H9 (cell line): ENCODE results near the gene ZNF526. TPM values are rescaled to one million over a fixed set of nuclear protein-coding genes. Genes with fewer than 3 reads are reported as not detected.

Source experiments
- DNase-seq: peaks from one replicate; pipeline ENCODE4 v3.0.0-alpha.2; 2017
- H2AFZ ChIP-seq: one replicate; pipeline ENCODE4 v1.6.1; 2013; ENCODE audit warnings: mild to moderate bottlenecking, low read length, control low read depth, moderate library complexity
- H2AK5ac ChIP-seq: 2 replicates; pipeline ENCODE4 v1.6.1; 2013; ENCODE audit warnings: low read length, control low read depth, mixed read lengths; ENCODE audit not compliant: insufficient read length
- H2BK120ac ChIP-seq: one replicate; pipeline ENCODE4 v1.6.1; 2013; ENCODE audit warnings: low read depth, mild to moderate bottlenecking, low read length, control low read depth, inconsistent platforms; ENCODE audit not compliant: poor library complexity, severe bottlenecking
- H2BK12ac ChIP-seq: 2 replicates; pipeline ENCODE4 v1.6.1; 2013; ENCODE audit warnings: low read length, control low read depth, mixed read lengths, low read depth; ENCODE audit not compliant: insufficient read length
- H2BK15ac ChIP-seq: 2 replicates; pipeline ENCODE4 v1.6.1; 2013; ENCODE audit warnings: low read depth, low read length, control low read depth
- H2BK20ac ChIP-seq: one replicate; pipeline ENCODE4 v1.6.1; 2013; ENCODE audit warnings: low read depth, mild to moderate bottlenecking, low read length, control low read depth, inconsistent platforms; ENCODE audit not compliant: poor library complexity, severe bottlenecking
- H2BK5ac ChIP-seq: 2 replicates; pipeline ENCODE4 v1.6.1; 2013; ENCODE audit warnings: low read length, control low read depth, mixed read lengths; ENCODE audit not compliant: insufficient read length
- H3K14ac ChIP-seq: 2 replicates; pipeline ENCODE4 v1.6.1; 2013; ENCODE audit warnings: low read length, control low read depth; ENCODE audit not compliant: insufficient read depth
- H3K18ac ChIP-seq: 2 replicates; pipeline ENCODE4 v1.6.1; 2013; ENCODE audit warnings: low read depth, mild to moderate bottlenecking, mixed read lengths, low read length, control low read depth; ENCODE audit not compliant: insufficient read length
- H3K23ac ChIP-seq: 2 replicates; pipeline ENCODE4 v1.6.1; 2013; ENCODE audit warnings: low read length, control low read depth, mixed read lengths, low read depth; ENCODE audit not compliant: insufficient read length
- H3K23me2 ChIP-seq: 2 replicates; pipeline ENCODE4 v1.6.1; 2013; ENCODE audit warnings: low read depth, mild to moderate bottlenecking, mixed read lengths, low read length, control low read depth; ENCODE audit not compliant: insufficient read length, poor library complexity, severe bottlenecking
- H3K27ac ChIP-seq: 2 replicates; pipeline ENCODE4 v1.5.1; 2013; ENCODE audit warnings: low read length, control low read depth, mixed read lengths, low read depth; ENCODE audit not compliant: insufficient read length
- H3K27me3 ChIP-seq: 2 replicates; pipeline ENCODE4 v1.6.1; 2013; ENCODE audit warnings: low read length, control low read depth, inconsistent platforms; ENCODE audit not compliant: insufficient read depth
- H3K4ac ChIP-seq: 2 replicates; pipeline ENCODE4 v1.6.1; 2013; ENCODE audit warnings: low read depth, mild to moderate bottlenecking, control low read depth, inconsistent platforms, low read length, moderate library complexity
- H3K4me1 ChIP-seq: 2 replicates; pipeline ENCODE4 v1.6.1; 2013; ENCODE audit warnings: low read length, control low read depth, inconsistent platforms; ENCODE audit not compliant: insufficient read depth
- H3K4me2 ChIP-seq: 2 replicates; pipeline ENCODE4 v1.6.1; 2013; ENCODE audit warnings: low read length, control low read depth, mixed read lengths; ENCODE audit not compliant: insufficient read length, insufficient read depth
- H3K56ac ChIP-seq: 2 replicates; pipeline ENCODE4 v1.6.1; 2013; ENCODE audit warnings: low read depth, mild to moderate bottlenecking, mixed read lengths, low read length, control low read depth; ENCODE audit not compliant: insufficient read length
- H3K79me1 ChIP-seq: 2 replicates; pipeline ENCODE4 v1.6.1; 2013; ENCODE audit warnings: low read depth, mild to moderate bottlenecking, moderate library complexity, low read length, control low read depth, inconsistent platforms; ENCODE audit not compliant: insufficient read depth, poor library complexity, severe bottlenecking
- H3K79me2 ChIP-seq: 2 replicates; pipeline ENCODE4 v1.6.1; 2013; ENCODE audit warnings: low read length, control low read depth, inconsistent platforms; ENCODE audit not compliant: insufficient read depth
- H3K9ac ChIP-seq: 2 replicates; pipeline ENCODE4 v1.6.1; 2013; ENCODE audit warnings: low read length, control low read depth, mixed read lengths; ENCODE audit not compliant: insufficient read length; ENCODE audit errors: extremely low read depth
- H3K9me3 ChIP-seq: one replicate; pipeline ENCODE4 v1.6.1; 2013; ENCODE audit warnings: low read depth, low read length, inconsistent platforms; ENCODE audit not compliant: control insufficient read depth
- H3T11ph ChIP-seq: one replicate; pipeline ENCODE4 v1.6.1; 2013; ENCODE audit warnings: mild to moderate bottlenecking, low read length, control low read depth, inconsistent platforms
- H4K20me1 ChIP-seq: one replicate; pipeline ENCODE4 v1.6.1; 2013; ENCODE audit not compliant: control insufficient read depth, insufficient read length, insufficient read depth
- H4K5ac ChIP-seq: 2 replicates; pipeline ENCODE4 v1.6.1; 2013; ENCODE audit warnings: low read depth, mild to moderate bottlenecking, mixed read lengths, low read length, control low read depth; ENCODE audit not compliant: insufficient read length
- H4K8ac ChIP-seq: replicated peaks from 2 replicates; pipeline ENCODE4 v1.6.1; 2013; ENCODE audit warnings: low read length, control low read depth, mixed read lengths, low read depth; ENCODE audit not compliant: insufficient read length
- H4K91ac ChIP-seq: 2 replicates; pipeline ENCODE4 v1.6.1; 2013; ENCODE audit warnings: low read depth, mild to moderate bottlenecking, moderate library complexity, mixed read lengths, low read length, control low read depth; ENCODE audit not compliant: insufficient read length
- H3K27ac Mint-ChIP-seq, 3 experiments: 2 replicates in 2 of 3; 3 replicates in 1 of 3; pipeline ENCODE4 v1.8.0; 2020 to 2021; ENCODE audit warnings: mixed read lengths in 3 of 3, mild to moderate bottlenecking in 1 of 3, moderate library complexity in 1 of 3
- H3K27me3 Mint-ChIP-seq: 2 replicates; pipeline ENCODE4 v1.8.0; 2021; ENCODE audit warnings: low read depth, mild to moderate bottlenecking, moderate library complexity, mixed read lengths
- H3K36me3 Mint-ChIP-seq, 3 experiments: 2 replicates in 2 of 3; 3 replicates in 1 of 3; pipeline ENCODE4 v1.8.0; 2020 to 2021; ENCODE audit warnings: low read depth in 3 of 3, mixed read lengths in 3 of 3; ENCODE audit not compliant: insufficient read depth in 1 of 3
- H3K4me1 Mint-ChIP-seq, 2 experiments: 2 replicates each; pipeline ENCODE4 v1.8.0; 2020; ENCODE audit warnings: mixed read lengths in 2 of 2
- H3K4me3 Mint-ChIP-seq, 2 experiments: 2 replicates in 1 of 2; 3 replicates in 1 of 2; pipeline ENCODE4 v1.8.0; 2020 to 2021; ENCODE audit warnings: mild to moderate bottlenecking in 2 of 2, mixed read lengths in 2 of 2, moderate library complexity in 1 of 2
- H3K9me3 Mint-ChIP-seq, 2 experiments: 2 replicates in 1 of 2; 3 replicates in 1 of 2; pipeline ENCODE4 v1.8.0; 2020; ENCODE audit warnings: mild to moderate bottlenecking in 2 of 2, mixed read lengths in 2 of 2, moderate library complexity in 1 of 2
- WGBS: extraction: QIAGEN DNeasy Blood & Tissue Kit; methylation state at CpG from one replicate; pipeline ENCODE4 v1.1.7; 2013; ENCODE audit warnings: missing lambda C conversion rate, low lambda C conversion rate, mixed read lengths; ENCODE audit not compliant: insufficient read length; ENCODE audit errors: extremely low coverage; 5-methylcytosine and 5-hydroxymethylcytosine counted together
- total RNA-seq: library from RNA; stranded (reverse); gene quantifications from 2 replicates; pipeline ENCODE4 v1.2.1, GENCODE V29; 2021
- TF ChIP-seq, protein P1 (sequence below): fragments of 200-600 bp; sonication (generic); conservative IDR thresholded peaks from 3 replicates; pipeline ENCODE4 v1.8.0; 2021; ENCODE audit warnings: antibody characterized with exemption, mild to moderate bottlenecking

ZNF526 gene
- total RNA-seq, 1 experiment from 2014 or later: 20.5 TPM

DNA sequence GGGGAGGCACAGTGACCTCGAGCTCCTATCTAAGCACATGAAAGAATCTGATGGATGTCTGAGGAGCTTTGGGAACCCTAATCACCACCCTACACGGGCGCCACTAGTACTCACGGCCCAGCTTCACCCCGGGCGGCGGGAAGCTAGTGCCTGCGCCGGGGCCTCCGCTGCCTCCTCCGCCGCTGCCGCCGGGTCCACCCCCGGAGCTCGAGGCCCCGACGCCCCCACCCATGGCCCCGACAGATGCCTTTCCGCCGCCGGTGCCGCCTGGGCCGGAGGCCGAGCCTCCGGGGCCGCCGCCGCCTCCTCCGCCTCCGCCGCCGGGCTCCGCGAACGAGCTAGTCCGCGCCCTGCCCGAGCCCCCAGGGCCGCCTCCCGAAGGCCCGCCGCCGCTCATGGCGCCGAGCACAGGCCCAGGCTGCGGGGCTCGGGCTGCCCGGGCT lies 22.0 kb downstream of the ZNF526 start:
- WGBS: no CpG with 5 or more reads among the region's 49 CpGs
- TF ChIP-seq, protein P1, sequence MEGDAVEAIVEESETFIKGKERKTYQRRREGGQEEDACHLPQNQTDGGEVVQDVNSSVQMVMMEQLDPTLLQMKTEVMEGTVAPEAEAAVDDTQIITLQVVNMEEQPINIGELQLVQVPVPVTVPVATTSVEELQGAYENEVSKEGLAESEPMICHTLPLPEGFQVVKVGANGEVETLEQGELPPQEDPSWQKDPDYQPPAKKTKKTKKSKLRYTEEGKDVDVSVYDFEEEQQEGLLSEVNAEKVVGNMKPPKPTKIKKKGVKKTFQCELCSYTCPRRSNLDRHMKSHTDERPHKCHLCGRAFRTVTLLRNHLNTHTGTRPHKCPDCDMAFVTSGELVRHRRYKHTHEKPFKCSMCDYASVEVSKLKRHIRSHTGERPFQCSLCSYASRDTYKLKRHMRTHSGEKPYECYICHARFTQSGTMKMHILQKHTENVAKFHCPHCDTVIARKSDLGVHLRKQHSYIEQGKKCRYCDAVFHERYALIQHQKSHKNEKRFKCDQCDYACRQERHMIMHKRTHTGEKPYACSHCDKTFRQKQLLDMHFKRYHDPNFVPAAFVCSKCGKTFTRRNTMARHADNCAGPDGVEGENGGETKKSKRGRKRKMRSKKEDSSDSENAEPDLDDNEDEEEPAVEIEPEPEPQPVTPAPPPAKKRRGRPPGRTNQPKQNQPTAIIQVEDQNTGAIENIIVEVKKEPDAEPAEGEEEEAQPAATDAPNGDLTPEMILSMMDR: no peak
- H3K56ac ChIP-seq: no peak overlapping the region
- no peak overlapping the region for H2BK120ac ChIP-seq
- no peaks in the 10 kb centered on the region; the same call in 1 of the 2 replicates for H3K4me1 ChIP-seq
- H4K5ac ChIP-seq: no peak overlapping the region
- no peaks in the 10 kb centered on the region for H3K27me3 ChIP-seq
- no peaks in the 10 kb centered on the region; the same call in 1 of the 2 replicates for H3K79me2 ChIP-seq
- no peak overlapping the region for H4K91ac ChIP-seq
- no peak overlapping the region for H3T11ph ChIP-seq
- H2AFZ ChIP-seq: no peak overlapping the region
- no peak overlapping the region for H3K18ac ChIP-seq
- no peak overlapping the region for H2AK5ac ChIP-seq
- H3K9me3 ChIP-seq: no peaks in the 10 kb centered on the region
- peak overlapping the region; percentile 44 to 79 (median 61); a peak in 2 of 7 replicates for H3K27ac Mint-ChIP-seq
- no peak overlapping the region for H2BK5ac ChIP-seq
- no peak overlapping the region for H3K14ac ChIP-seq
- H3K9ac ChIP-seq: peak overlapping the region; percentile 82
- H3K4me1 Mint-ChIP-seq: peaks cover 28 to 35% of the 10 kb centered on the region in 2 experiments
- no peak overlapping the region for H3K4ac ChIP-seq
- peak overlapping the region; percentile 82 for H3K4me2 ChIP-seq
- H4K20me1 ChIP-seq: no peaks in the 10 kb centered on the region
- no peak overlapping the region for H4K8ac ChIP-seq
- H3K23me2 ChIP-seq: peaks cover 4% of the 10 kb centered on the region
- no peak overlapping the region for H3K27ac ChIP-seq
- H3K79me1 ChIP-seq: no peaks in the 10 kb centered on the region
- no peak overlapping the region for H2BK15ac ChIP-seq
- H2BK12ac ChIP-seq: no peak overlapping the region
- no peak for DNase-seq
- H2BK20ac ChIP-seq: no peak overlapping the region
- H3K27me3 Mint-ChIP-seq: no peaks in the 10 kb centered on the region; the same call in 1 of the 2 replicates
- peaks cover 5 to 23% (median 16%) of the 10 kb centered on the region in 3 experiments; a peak in 6 of 7 replicates for H3K36me3 Mint-ChIP-seq
- H3K4me3 Mint-ChIP-seq: peak overlapping the region; percentile 88 to 95
- H3K9me3 Mint-ChIP-seq: no peaks in the 10 kb centered on the region
- no peak overlapping the region for H3K23ac ChIP-seq
